T-helper 2 cell (primary cell): ENCODE results near the gene CNMD.

Source experiments
- DNase-seq, 5 experiments: peaks; one replicate each; pipeline versions ENCODE4 v3.0.0 to v3.0.0-alpha.2; 2012 to 2022

Gene CNMD

DNA sequence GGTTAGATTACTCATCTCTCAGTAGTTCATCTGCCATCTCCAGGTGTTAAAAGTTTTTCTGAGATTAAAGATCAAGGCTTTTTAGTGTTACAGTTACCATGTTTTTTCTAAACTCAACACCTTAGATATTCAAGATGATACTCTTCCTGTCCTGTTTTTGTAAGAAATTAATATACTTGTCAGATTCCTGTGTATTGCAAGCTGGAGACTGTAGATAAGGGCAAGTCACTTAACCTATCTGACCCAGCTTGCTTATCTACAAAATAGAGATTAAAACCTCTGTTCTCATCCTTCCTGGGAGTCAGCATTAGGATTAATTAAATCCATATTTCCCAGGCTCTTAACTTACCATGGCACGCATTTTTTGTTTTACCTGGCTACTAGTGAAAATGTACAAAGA lies 61.8 kb downstream of the CNMD start:
- no peak for DNase-seq

DNA sequence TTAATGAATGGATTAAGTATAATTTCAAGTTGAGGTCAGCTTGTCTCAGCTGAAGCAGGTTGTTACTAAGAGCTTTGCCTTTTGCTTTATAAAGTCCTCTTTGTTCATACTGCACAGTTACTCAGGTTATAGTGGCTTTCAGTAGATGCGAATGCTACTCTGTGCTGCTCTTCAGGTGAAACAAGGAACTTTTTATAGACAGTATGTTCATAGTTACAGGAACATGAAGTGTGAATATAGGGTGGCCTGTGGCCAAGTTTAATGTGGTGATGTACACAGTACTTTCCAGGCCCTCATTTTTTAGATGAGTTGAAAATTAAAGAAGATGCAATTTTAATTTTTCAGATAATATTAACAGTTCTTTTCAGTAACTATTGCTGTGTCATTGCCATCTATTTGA lies 66.2 kb downstream of the CNMD start:
- no peak for DNase-seq

DNA sequence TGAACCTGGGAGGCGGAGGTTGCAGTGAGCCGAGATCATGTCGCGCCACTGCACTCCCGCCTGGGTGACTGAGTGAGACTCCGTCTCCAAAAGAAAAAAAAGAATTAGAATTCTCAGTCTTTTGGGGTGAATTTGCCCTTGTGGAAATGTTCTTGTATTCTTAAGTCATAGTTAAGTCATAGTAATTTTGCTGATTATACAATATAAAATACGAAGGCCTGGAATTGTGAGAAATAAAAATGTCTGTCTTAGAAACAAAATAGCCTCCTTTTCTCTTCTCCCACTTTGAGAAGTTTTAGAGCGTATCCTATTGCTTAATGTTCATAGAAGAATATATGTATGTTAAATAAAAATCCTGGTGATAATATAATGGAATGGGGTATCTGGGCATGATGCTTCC lies 68.9 kb downstream of the CNMD start:
- no peak for DNase-seq

DNA sequence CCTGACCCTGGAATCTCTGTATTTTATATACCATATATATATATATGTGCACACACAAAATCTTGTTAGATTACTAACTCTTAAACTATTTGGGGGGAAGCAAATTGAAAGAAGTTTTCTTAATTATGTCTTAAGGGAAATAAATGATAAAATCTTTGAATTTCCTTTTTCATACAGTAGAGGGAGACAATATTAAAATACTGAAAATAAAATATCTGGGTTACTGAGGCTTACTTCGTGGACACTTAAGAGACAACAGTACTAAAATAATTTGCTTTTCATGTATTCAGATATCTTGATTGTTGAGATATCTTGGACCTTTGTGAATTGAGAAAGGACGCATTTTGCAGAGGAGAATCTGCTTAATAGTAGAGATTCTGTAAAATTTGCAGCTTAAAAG lies 69.9 kb downstream of the CNMD start:
- no peak for DNase-seq

DNA sequence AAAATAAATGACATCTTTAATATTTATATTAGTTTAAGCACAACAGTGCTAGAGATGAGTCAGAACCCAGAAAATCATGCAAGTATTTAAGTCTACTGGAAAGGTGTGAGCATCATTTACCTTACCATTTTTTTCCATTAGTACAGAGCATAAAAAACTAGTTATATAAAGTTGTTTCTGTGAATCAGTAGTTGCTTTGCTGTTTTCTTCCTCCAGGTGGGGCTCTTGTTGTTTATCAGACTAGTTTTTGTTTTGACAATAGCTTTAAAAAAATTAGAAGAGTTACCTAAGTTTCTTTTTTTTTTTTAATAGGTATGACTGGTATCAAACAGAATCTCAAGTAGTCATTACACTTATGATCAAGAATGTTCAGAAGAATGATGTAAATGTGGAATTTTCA lies 74.3 kb downstream of the CNMD start:
- DNase-seq = peak in 2 of 5 experiments; percentile 4 to 53

DNA sequence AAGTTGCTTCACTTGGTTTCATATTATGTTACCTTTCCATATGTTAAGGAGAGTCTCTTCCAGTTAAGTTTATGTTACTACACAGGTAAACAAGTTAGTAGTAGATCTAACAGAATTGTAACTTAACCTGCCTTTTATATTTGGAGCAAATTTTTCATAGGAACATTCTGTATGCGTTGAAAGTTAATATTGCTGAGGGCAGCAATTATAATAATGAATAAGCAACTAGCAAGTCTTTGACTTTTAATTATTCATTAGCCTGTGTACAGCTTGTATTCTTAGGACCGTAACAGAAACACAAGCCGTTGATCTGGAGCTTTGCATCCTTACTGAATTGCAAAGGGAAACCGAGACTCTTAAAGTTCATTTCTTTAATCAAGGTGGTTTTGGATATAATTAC lies 75.3 kb downstream of the CNMD start:
- no peak for DNase-seq

DNA sequence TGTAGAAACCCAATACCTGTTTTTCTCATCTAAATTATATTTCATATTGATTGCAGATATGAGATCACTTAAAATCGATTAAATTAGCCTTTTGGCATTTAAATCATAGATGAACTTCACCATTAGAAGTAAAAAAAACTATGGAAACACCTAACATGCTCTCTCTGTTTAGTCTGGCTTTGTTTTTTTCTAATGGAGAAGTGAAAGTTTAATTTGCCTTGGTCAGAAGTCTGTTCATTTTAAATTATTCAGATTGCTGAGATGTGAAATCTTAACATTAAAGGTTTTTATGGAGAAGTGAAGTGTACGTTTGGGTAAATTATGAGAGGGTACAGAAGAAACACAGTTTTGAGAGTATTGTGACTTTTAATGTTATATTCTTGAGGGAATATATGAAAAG lies 80.3 kb downstream of the CNMD start:
- no peak for DNase-seq
